ENCODE measurements around the gene SPOCK1. TPM values are rescaled to one million over a fixed set of nuclear protein-coding genes. Genes with fewer than 3 reads are reported as not detected.

Gene SPOCK1
- total and polyA plus RNA-seq, 2 of the 4 experiments (the other 2 are of a cell fraction) = 5.0 to 20.3 TPM

DNA sequence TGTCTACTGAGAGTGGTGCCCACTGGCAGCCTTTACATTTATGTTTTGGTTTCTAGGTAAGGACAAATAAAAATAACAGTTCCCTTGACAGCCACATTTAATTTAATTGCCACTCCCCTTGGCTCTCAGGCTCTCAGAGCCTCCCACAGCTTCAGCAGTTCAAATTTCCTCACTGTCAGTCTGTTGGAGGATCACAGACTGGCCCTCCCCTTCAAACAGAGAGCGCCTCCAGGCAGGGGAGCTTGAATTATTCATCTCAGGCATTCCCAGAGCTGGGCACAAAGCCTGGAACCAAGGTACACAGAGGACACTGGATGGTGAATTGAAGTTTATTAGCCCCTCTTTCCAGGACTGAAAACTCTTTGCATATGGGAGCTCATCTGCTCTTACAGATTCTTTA, 407.7 kb downstream of the SPOCK1 start:
- H2AK9ac ChIP-seq (replicated peaks; ENCODE audit: low read depth, low read length, poor library complexity) = no peak overlapping the region
- no peaks in the 10 kb centered on the region for H3K9me1 ChIP-seq (ENCODE audit: insufficient read depth, low read length)
- no peak for ATAC-seq (ENCODE audit: low read depth)
- H3K4me3 ChIP-seq (ENCODE audit: insufficient read depth, low read depth, low read length) = no peak overlapping the region
- H2AFZ ChIP-seq (replicated peaks; ENCODE audit: low read length, poor library complexity) = no peak overlapping the region
- H3K27me3 ChIP-seq (ENCODE audit: control insufficient read depth, insufficient read depth, low read length) = no peaks in the 10 kb centered on the region
- no peak overlapping the region for H2BK5ac ChIP-seq (ENCODE audit: low read depth, low read length, poor library complexity, severe bottlenecking)
- H4K20me1 ChIP-seq (ENCODE audit: insufficient read depth, low read length) = no peaks in the 10 kb centered on the region
- ChIA-PET CTCF (no interaction called here), POLR2A (ENCODE audit: unreplicated experiment) (no interaction called here)
- no peaks in the 10 kb centered on the region for H3K4me1 ChIP-seq (ENCODE audit: control insufficient read depth, insufficient read depth, low read length)
- intact Hi-C loops (cut with micrococcal nuclease) (no loop called here), in situ Hi-C loops (cut with MboI; ENCODE audit: low sequenced_read_pairs) (no loop called here), dilution Hi-C loops (cut with HindIII; ENCODE audit: low sequenced_read_pairs, unreplicated experiment) (no loop called here)
- no peaks in the 10 kb centered on the region for H3K36me3 ChIP-seq (ENCODE audit: control insufficient read depth, insufficient read depth, low read length)
- no peaks in the 10 kb centered on the region for H3K9me3 ChIP-seq (ENCODE audit: control insufficient read depth, insufficient read depth, low read length)
- H3K23ac ChIP-seq (ENCODE audit: low read depth, low read length) = no peak overlapping the region
- no peak overlapping the region for H3K9ac ChIP-seq (ENCODE audit: low read depth, low read length)
- no peak overlapping the region for H3K4ac ChIP-seq (ENCODE audit: low read depth, low read length)
- no peak overlapping the region for H3K4me2 ChIP-seq (ENCODE audit: low read depth, low read length)
- no peak overlapping the region for H3K27ac ChIP-seq (ENCODE audit: insufficient read depth, low read length)
- no peak overlapping the region for H3K18ac ChIP-seq (ENCODE audit: low read depth, low read length)
- no CpG with 5 or more reads among the region's 1 CpG for WGBS, 2 experiments (ENCODE audit: extremely low coverage in 2 of 2, insufficient read length in 1 of 2)
- H3K14ac ChIP-seq (replicated peaks; ENCODE audit: low read depth, low read length) = no peak overlapping the region
- no peak overlapping the region for H4K5ac ChIP-seq (ENCODE audit: low read depth, low read length)
- H2BK120ac ChIP-seq (ENCODE audit: low read depth, low read length) = no peak overlapping the region
- no peak overlapping the region for H2BK20ac ChIP-seq (ENCODE audit: low read depth, low read length)
- no peak overlapping the region for H2BK15ac ChIP-seq (ENCODE audit: low read depth, low read length)
- TF ChIP-seq SMC3 (IDR thresholded peaks at IDR 0.05; ENCODE audit: low read depth, low read length) (no peak), NFE2L2 (IDR thresholded peaks at IDR 0.05; ENCODE audit: low read depth, low read length) (no peak), MAFK (IDR thresholded peaks at IDR 0.05; ENCODE audit: low read depth, low read length) (no peak)
- no peak overlapping the region for H4K8ac ChIP-seq (ENCODE audit: low read depth in 2 of 2, low read length in 2 of 2)
- H2AK5ac ChIP-seq (ENCODE audit: low read depth, low read length) = no peak overlapping the region
- H4K91ac ChIP-seq (ENCODE audit: insufficient read depth, low read depth, low read length) = no peak overlapping the region
- no peaks in the 10 kb centered on the region for H3K79me1 ChIP-seq (ENCODE audit: low read depth in 1 of 2, low read length in 2 of 2)
- BruUV-seq (replicated peaks) = no TSS peak
- DNase-seq = no peak
- no peak overlapping the region for H3K56ac ChIP-seq (ENCODE audit: extremely low read depth, insufficient read depth, low read length)

All from IMR-90 (cell line).